Activated CD8-positive, alpha-beta memory T cell treated with anti-CD3 and anti-CD28 coated beads, Interleukin-2, amount 10 ng/mL, durations not matched to agents 7 days and 5 days (primary cell): ENCODE data around the gene PTPRN2. TPM values are rescaled to one million over a fixed set of nuclear protein-coding genes. Genes with fewer than 3 reads are reported as not detected.
"Not testable (repeated sequence)": the region's sequence is repeated elsewhere in the genome, so short reads cannot be mapped to it uniquely, and the experiment has no call there.

ENCODE experiments used
- ATAC-seq: fragments of 150-1000 bp; cut with Tn5 transposase; one replicate; pipeline ENCODE4 v1.10.0; 2021; ENCODE audit warnings: moderate library complexity
- CTCF ChIA-PET: fragments of 350-600 bp; sonication (Branson Sonifier 250); formaldehyde crosslinking; loops from one replicate; lab custom pipeline; 2021; ENCODE audit warnings: antibody characterized with exemption; lab: Charles Lee
- DNase-seq: peaks from one replicate; pipeline ENCODE4 v3.0.0-alpha.2; 2020
- H3K27ac Mint-ChIP-seq: one replicate; pipeline ENCODE4 v1.8.0; 2021; ENCODE audit warnings: mild to moderate bottlenecking, mixed read lengths
- H3K27me3 Mint-ChIP-seq: one replicate; pipeline ENCODE4 v1.8.0; 2021; ENCODE audit warnings: mixed read lengths
- H3K36me3 Mint-ChIP-seq: one replicate; pipeline ENCODE4 v1.8.0; 2021; ENCODE audit warnings: mild to moderate bottlenecking, mixed read lengths
- H3K4me1 Mint-ChIP-seq: one replicate; pipeline ENCODE4 v1.8.0; 2021; ENCODE audit warnings: mixed read lengths
- H3K4me3 Mint-ChIP-seq: one replicate; pipeline ENCODE4 v1.8.0; 2021; ENCODE audit warnings: mild to moderate bottlenecking, moderate library complexity, mixed read lengths
- H3K9me3 Mint-ChIP-seq: one replicate; pipeline ENCODE4 v1.8.0; 2022; ENCODE audit warnings: low read depth, mixed read lengths
- total RNA-seq, 2 experiments: library from RNA; stranded (reverse); gene quantifications; one replicate each; pipeline ENCODE4 v1.2.3, GENCODE V29; 2021

The PTPRN2 gene
- total RNA-seq, 2 experiments from 2014 or later: 3.2 to 5.7 TPM

DNA sequence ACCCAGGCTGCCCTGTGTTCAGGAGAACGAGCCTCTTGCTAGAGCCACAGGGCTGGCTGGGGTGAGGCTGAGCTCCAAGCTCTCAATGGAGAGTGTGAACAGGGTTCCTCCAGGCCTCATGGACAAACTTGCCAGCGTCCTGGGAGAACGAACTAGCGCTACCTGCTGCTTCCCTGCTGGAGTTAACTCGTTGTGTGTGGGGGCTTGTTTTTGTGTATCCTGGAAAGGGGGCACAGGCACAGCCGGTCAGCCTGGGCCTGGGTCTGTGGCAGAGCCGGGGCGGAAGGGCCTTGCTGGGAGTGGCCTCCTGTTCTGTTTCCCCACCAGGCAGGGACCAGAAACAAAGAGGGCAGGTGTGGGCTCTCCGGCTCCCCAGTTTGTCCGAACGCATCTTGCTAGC is 991.6 kb downstream of the PTPRN2 start:
- no peak overlapping the region for H3K27ac Mint-ChIP-seq
- no peaks in the 10 kb centered on the region for H3K36me3 Mint-ChIP-seq
- no peaks in the 10 kb centered on the region for H3K9me3 Mint-ChIP-seq
- no peaks in the 10 kb centered on the region for H3K4me1 Mint-ChIP-seq
- DNase-seq (no peak), ATAC-seq (no peak)
- CTCF ChIA-PET: no interaction called here
- H3K27me3 Mint-ChIP-seq: peaks cover 6% of the 10 kb centered on the region
- H3K4me3 Mint-ChIP-seq: no peak overlapping the region

DNA sequence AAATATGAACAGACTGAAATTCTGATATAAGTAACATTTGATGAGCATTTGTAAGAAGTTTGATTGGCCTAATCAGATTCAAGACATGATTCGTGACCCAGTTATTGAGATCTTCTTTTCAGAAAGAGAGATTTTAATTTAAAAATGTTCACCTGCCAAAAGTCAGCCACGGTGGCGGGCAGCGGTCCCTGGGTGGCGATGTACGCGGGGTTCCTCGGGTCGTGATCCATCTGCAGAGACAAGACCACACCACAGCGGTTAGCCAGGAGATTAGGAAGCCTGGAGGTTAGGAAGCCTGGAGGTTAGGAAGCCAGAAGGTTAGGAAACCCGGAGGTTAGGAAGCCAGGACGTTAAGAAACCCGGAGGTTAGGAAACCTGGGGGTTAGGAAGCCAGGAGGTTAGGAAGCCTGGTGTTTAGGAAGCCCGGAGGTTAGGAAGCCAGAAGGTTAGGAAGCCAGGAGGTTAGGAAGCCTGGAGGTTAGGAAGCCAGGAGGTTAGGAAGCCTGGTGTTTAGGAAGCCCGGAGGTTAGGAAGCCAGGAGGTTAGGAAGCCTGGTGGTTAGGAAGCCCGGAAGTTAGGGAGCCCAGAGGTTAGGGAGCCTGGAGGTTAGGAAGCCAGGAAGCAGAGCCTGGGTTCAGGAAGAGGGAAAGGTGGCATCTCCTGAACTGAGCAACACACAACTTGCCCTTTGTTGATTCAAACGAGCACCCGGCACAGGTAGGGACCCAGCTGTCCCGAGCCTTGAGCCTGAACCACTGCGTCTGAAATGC is 992.4 kb downstream of the PTPRN2 start:
- no peak overlapping the region for H3K27ac Mint-ChIP-seq
- DNase-seq (no peak), ATAC-seq (no peak)
- no peak overlapping the region for H3K4me3 Mint-ChIP-seq
- CTCF ChIA-PET: no interaction called here
- H3K36me3 Mint-ChIP-seq: no peaks in the 10 kb centered on the region
- no peaks in the 10 kb centered on the region for H3K9me3 Mint-ChIP-seq
- H3K4me1 Mint-ChIP-seq: no peaks in the 10 kb centered on the region
- peaks cover 12% of the 10 kb centered on the region for H3K27me3 Mint-ChIP-seq

DNA sequence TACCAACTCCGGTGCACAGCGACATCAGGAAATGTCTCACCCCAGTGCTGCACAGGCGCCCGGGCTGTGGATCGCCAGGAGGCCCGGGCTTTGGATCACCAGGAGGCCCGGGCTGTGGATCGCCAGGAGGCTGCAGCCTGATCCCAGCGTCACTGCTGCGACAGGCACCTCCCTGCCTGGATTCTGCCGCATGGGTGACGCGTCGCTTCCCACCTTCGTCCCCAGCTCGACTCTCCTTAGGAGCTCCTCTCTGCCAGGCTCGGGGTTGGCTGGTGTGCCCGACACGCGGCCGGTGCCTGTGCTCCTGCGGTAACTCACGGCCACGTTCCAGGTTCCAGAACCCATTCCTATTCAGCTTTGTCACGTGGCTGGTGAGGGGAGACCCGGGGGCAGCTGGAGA is 993.3 kb downstream of the PTPRN2 start:
- DNase-seq: no peak
- ATAC-seq: no peak
- H3K36me3 Mint-ChIP-seq: no peaks in the 10 kb centered on the region
- H3K4me1 Mint-ChIP-seq: no peaks in the 10 kb centered on the region
- H3K27me3 Mint-ChIP-seq: peaks cover 19% of the 10 kb centered on the region
- H3K9me3 Mint-ChIP-seq: no peaks in the 10 kb centered on the region
- no peak overlapping the region for H3K4me3 Mint-ChIP-seq
- CTCF ChIA-PET: no interaction called here
- no peak overlapping the region for H3K27ac Mint-ChIP-seq

DNA sequence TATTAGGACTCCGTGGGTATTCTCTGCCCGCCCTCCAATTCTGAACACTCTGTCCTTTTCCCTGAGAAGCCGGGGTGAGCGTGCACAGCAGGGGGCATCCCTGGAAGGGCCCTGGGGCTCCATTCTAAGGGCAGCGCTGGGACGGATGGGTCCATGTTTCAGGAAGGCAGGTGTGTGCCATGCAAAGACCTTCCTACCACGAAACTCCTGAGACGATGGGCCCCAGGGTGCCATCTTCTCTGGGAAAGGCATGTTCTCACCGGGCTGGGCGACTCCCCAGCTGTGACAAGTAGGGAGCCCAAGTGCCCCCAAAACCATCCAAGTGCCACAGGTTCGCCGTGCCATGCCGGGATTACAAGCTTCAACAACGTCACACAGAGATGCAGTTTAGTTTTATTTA is 994.1 kb downstream of the PTPRN2 start:
- Mint-ChIP-seq H3K4me1 (no peaks in the 10 kb centered on the region), H3K4me3 (no peak overlapping the region), H3K27ac (no peak overlapping the region), H3K27me3 (peaks cover 23% of the 10 kb centered on the region), H3K36me3 (no peaks in the 10 kb centered on the region), H3K9me3 (no peaks in the 10 kb centered on the region)
- CTCF ChIA-PET: no interaction called here
- ATAC-seq: no peak
- DNase-seq: no peak

DNA sequence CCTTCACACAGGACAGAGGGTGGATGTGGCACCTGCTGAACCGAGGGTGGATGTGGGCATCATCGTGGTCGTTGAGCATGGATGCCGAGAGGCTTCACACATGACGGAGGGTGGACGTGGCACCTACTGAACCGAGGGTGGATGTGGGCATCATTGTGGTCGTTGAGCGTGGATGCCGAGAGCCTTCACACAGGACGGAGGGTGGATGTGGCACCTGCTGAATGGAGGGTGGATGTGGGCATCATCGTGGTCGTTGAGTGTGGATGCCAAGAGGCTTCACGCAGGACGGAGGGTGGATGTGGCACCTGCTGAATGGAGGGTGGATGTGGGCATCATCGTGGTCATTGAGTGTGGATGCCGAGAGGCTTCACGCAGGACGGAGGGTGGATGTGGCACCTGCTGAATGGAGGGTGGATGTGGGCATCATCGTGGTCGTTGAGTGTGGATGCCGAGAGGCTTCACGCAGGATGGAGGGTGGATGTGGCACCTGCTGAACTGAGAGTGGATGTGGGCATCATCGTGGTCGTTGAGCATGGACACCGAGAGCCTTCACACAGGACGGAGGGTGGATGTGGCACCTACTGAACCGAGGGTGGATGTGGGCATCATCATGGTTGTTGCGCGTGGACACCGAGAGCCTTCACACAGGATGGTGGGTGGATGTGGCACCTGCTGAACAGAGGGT is 994.8 kb downstream of the PTPRN2 start:
- H3K4me1 Mint-ChIP-seq, DNase-seq, CTCF ChIA-PET, H3K36me3 Mint-ChIP-seq, ATAC-seq, H3K4me3 Mint-ChIP-seq, H3K9me3 Mint-ChIP-seq, H3K27ac Mint-ChIP-seq: not testable (repeated sequence)
- H3K27me3 Mint-ChIP-seq: peaks cover 26% of the 10 kb centered on the region

DNA sequence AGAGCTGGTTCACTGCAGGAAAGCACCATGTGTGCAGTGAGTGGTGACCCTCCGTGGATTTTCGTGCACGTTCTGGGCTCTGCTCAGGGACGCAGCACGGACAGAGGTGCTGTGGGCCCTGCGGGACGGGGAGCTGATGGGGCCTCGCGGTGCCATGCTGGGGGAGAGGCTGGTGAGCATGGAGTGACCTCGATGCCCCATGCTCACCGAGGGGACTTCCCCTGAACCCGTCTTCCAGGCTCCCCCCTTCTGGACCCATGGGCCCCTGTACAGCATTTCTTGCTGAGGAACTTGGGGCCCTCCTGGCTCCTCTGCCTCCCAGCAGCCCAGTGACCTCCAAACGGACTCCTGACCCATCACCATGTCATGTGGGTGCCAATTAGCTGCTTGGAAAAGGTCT is 997.1 kb downstream of the PTPRN2 start:
- CTCF ChIA-PET: no interaction called here
- no peak overlapping the region for H3K27ac Mint-ChIP-seq
- peaks cover 45% of the 10 kb centered on the region for H3K27me3 Mint-ChIP-seq

DNA sequence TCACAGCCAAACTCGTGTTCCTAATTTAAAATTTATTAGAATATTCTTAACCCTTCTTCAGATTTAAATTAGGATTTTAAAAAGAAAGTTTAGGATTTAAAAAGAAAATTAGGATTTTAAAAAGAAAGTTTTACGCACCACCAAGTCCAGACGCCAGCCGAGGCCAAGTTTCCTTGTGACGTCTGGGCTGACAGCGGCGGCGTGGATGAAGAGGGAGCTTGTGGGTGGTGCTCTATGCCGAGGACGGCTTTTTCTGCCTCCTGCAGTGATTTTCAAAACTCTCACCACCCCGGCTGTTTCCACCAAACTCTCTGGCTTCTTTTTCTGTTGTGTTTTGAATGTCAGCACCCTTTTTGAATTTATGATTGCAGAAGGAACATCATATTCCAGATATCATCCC is 997.9 kb downstream of the PTPRN2 start:
- Mint-ChIP-seq H3K27me3 (peaks cover 53% of the 10 kb centered on the region), H3K4me3 (no peak overlapping the region), H3K36me3 (no peaks in the 10 kb centered on the region), H3K27ac (no peak overlapping the region), H3K9me3 (no peaks in the 10 kb centered on the region), H3K4me1 (peaks cover 8% of the 10 kb centered on the region)
- ATAC-seq (no peak), DNase-seq (no peak)
- CTCF ChIA-PET: no interaction called here

More for the DNA sequence above, 997.1 kb downstream of the PTPRN2 start:
- Mint-ChIP-seq H3K9me3 (no peaks in the 10 kb centered on the region), H3K4me3 (no peak overlapping the region), H3K4me1 (peaks cover 5% of the 10 kb centered on the region), H3K36me3 (no peaks in the 10 kb centered on the region)
- ATAC-seq (no peak), DNase-seq (no peak)

DNA sequence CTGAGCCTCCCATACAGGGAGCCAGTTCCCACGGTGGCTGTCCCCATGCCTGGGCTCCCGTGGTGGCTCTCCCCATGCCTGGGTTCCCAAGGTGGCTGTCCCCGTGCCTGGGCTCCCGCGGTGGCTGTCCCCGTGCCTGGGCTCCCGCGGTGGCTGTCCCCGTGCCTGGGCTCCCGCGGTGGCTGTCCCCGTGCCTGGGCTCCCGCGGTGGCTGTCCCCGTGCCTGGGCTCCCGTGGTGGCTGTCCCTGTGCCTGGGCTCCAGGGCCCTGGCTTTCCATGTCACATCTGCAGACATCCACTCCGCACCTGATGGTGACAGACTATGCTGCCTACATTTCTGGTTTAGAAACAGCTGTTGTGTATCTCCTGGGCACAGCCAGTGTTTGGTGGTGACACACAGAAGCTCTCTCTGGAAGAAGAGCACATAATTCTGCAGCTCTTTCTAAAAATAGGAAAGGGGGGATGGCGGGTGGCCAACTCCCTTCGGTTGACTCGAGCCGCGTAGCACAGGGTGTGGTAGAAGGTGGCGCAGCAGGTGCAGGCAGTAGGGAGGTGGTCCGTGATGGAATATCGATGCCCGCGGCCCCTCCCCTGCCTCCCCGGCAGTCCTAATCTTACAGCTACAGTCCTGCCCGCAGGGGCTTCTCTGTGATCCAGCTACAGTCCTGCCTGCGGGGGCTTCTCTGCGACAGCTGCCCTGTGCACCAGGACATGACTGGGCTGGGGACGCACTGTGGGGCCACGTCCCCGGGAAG is 999.6 kb downstream of the PTPRN2 start:
- CTCF ChIA-PET: no interaction called here
- no peak for DNase-seq
- H3K4me1 Mint-ChIP-seq: peaks cover 8% of the 10 kb centered on the region
- no peak overlapping the region for H3K4me3 Mint-ChIP-seq
- no peak for ATAC-seq
- no peaks in the 10 kb centered on the region for H3K36me3 Mint-ChIP-seq
- H3K27ac Mint-ChIP-seq: no peak overlapping the region
- H3K9me3 Mint-ChIP-seq: no peaks in the 10 kb centered on the region
- peaks cover 69% of the 10 kb centered on the region for H3K27me3 Mint-ChIP-seq

DNA sequence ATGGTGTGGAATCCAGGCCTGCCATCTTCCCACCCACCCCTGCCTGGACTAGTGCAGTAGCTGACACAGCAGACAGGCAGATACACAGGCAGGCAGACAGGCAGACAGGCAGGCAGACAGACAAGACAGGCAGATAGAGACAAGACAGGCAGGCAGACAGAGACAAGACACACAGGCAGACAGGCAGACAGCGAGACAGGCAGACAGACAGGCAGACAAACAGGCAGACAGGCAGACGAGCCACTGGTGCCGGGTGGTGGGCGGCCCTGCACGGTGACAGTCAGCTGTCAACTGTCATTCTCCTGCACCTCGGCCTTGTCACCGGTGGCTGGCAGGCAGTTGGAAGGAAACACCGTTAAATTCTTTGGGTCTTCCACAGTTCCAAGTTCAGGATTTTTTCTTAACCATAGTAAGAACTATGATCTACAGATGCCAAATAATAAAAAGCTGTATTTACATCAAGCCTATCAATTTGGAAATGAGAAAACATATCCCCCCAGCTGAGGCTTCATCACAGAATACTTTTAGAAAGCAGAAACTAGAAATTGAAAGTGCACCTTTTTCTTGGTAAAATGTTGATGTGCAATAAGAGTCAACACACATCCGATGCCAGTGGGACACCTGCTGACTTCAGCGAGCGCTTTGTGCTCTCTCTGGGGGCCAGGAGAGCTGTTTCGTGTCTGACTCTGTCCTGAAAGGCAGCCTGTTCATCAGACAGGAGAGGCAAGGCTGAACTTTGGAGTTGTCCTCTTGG is 1000.4 kb downstream of the PTPRN2 start:
- H3K27ac Mint-ChIP-seq: no peak overlapping the region
- peaks cover 71% of the 10 kb centered on the region for H3K27me3 Mint-ChIP-seq
- H3K36me3 Mint-ChIP-seq: no peaks in the 10 kb centered on the region
- peaks cover 8% of the 10 kb centered on the region for H3K4me1 Mint-ChIP-seq
- DNase-seq: no peak
- H3K9me3 Mint-ChIP-seq: no peaks in the 10 kb centered on the region
- CTCF ChIA-PET: interaction anchor here (0.6 kb wide), 1 partner anchor 410 kb away, joined by 3 read pairs; no protein-coding TSS in a partner anchor
- H3K4me3 Mint-ChIP-seq: no peak overlapping the region
- ATAC-seq: no peak

DNA sequence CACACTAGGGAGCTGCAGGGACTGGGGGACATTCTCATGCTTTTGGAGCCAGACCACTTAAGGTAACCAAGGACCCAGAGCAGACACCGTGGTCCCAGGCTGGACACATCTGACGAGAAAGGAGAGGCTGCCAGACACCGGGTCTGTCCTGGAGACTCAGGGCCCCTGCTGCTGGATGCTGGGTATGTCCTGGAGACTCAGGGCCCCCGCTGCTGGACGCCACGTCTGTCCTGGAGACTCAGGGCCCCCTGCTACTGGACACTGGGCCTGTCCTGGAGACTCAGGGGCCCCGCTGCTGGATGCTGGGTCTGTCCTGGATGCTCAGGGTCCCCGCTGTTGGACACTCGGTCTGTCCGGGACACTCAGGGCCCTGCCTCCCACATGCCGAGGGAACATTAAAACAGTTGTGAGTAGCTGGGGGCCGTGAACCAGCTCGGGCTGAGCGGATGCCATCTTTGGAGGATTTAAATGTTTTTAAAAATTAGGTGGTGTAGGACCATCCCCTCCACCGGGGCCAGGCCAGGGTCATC is 1001.1 kb downstream of the PTPRN2 start:
- no peak for ATAC-seq
- CTCF ChIA-PET: interaction anchor here (0.6 kb wide), 1 partner anchor 409 kb away, joined by 3 read pairs; no protein-coding TSS in a partner anchor
- Mint-ChIP-seq H3K4me1 (peaks cover 8% of the 10 kb centered on the region), H3K27ac (no peak overlapping the region), H3K36me3 (no peaks in the 10 kb centered on the region), H3K9me3 (no peaks in the 10 kb centered on the region), H3K27me3 (peaks cover 76% of the 10 kb centered on the region), H3K4me3 (no peak overlapping the region)
- DNase-seq: no peak

DNA sequence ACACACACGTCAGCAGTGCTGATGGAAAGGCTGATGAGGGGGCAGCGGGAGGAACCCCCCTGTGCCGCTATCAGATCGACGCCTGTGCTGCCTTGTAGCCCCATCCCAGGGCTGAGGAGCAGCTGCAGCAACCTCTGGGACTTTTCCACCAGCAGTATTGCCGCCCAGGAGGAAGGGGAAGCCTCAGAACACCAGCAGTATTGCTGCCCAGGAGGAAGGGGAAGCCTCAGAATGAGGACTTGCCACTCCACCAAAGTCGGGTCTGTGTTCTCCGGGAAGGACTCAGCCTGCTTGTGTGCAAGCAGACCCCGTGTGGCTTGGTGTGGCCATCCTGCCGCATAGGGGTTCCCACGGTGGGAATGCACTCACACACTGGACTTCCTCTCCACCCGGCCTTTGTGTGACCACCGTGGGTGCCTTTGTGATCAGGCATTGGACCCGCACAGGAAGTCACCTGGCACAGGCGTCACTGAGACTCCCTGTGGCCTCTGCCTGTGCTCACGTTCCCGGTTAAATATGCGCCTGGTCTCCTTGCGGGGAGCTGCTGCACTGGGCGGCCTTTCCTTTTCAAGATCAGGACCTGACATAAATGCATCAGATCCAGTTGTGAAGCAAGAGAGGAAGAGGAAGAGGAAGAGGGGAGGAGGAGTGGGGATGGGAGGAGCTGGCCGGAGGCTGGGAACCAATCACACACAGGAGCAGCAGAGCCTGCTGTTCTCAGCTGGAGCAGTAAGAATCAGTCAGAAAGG is 1002.3 kb downstream of the PTPRN2 start:
- peaks cover 8% of the 10 kb centered on the region for H3K4me1 Mint-ChIP-seq
- peak overlapping the region; percentile 30 for H3K4me3 Mint-ChIP-seq
- peaks cover 65% of the 10 kb centered on the region for H3K27me3 Mint-ChIP-seq
- ATAC-seq (no peak), DNase-seq (no peak)
- no peak overlapping the region for H3K27ac Mint-ChIP-seq
- no peaks in the 10 kb centered on the region for H3K36me3 Mint-ChIP-seq
- CTCF ChIA-PET: interaction anchor here (1.1 kb wide), 1 partner anchor 10 kb away, joined by 3 read pairs; no protein-coding TSS in a partner anchor
- H3K9me3 Mint-ChIP-seq: no peaks in the 10 kb centered on the region

DNA sequence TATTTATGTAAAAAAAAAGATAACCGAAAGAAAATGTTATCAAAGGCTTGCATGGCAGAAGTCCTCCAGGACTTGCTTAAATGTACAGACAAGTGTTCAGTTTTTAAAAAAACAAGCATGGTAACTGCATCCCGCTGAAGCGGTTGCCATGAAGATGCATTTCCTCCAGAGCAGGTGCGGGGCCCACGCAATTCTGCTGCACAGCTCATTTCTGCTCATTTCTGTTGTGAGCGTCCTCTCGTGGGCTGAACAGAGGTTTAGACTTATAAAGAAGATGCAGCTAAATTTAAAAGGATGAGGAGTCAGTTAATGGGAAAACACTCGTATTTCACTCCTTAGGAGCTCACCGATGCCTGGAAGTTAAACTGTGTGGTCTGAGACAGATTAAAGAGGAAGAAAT is 1003.2 kb downstream of the PTPRN2 start:
- DNase-seq (no peak), ATAC-seq (no peak)
- CTCF ChIA-PET: interaction anchor here (1.1 kb wide), 1 partner anchor 9 kb away, joined by 3 read pairs; no protein-coding TSS in a partner anchor
- no peaks in the 10 kb centered on the region for H3K36me3 Mint-ChIP-seq
- H3K27ac Mint-ChIP-seq: no peak overlapping the region
- no peaks in the 10 kb centered on the region for H3K9me3 Mint-ChIP-seq
- peaks cover 8% of the 10 kb centered on the region for H3K4me1 Mint-ChIP-seq
- peaks cover 61% of the 10 kb centered on the region for H3K27me3 Mint-ChIP-seq
- no peak overlapping the region for H3K4me3 Mint-ChIP-seq
